HepG2 (cell line): ENCODE results near the gene PHF13. TPM values are rescaled to one million over a fixed set of nuclear protein-coding genes. Genes with fewer than 3 reads are reported as not detected.

Source experiments
- BCL3 ChIP-seq: sonication (generic); formaldehyde crosslinking; IDR thresholded peaks from 2 replicates; pipeline ENCODE4 v1.5.1; 2020; ENCODE audit warnings: mild to moderate bottlenecking, missing genetic modification reagents, moderate library complexity
- DMAP1 ChIP-seq: IDR thresholded peaks from 2 replicates; pipeline ENCODE4 v1.6.1; 2016
- EEA1 ChIP-seq: sonication (generic); formaldehyde crosslinking; IDR thresholded peaks from 2 replicates; pipeline ENCODE4 v1.5.1; 2020; ENCODE audit warnings: mild to moderate bottlenecking, missing genetic modification reagents, borderline replicate concordance
- GTF3A ChIP-seq: sonication (generic); formaldehyde crosslinking; conservative IDR thresholded peaks from 2 replicates; pipeline ENCODE4 v1.4.0; 2020; ENCODE audit warnings: mild to moderate bottlenecking, missing genetic modification reagents
- NFKB2 ChIP-seq: sonication (generic); formaldehyde crosslinking; IDR thresholded peaks from 2 replicates; pipeline ENCODE4 v1.4.0; 2020; ENCODE audit warnings: missing genetic modification reagents, borderline replicate concordance
- NR0B2 ChIP-seq: sonication (generic); formaldehyde crosslinking; IDR thresholded peaks from 2 replicates; pipeline ENCODE4 v1.4.0; 2020; ENCODE audit warnings: mild to moderate bottlenecking, missing genetic modification reagents
- PHF8 ChIP-seq: sonication (generic); formaldehyde crosslinking; IDR thresholded peaks from 2 replicates; pipeline ENCODE4 v1.5.0; 2020; ENCODE audit warnings: missing genetic modification reagents
- RARG ChIP-seq: sonication (generic); formaldehyde crosslinking; IDR thresholded peaks from 2 replicates; pipeline ENCODE4 v1.4.0; 2020; ENCODE audit warnings: low read depth, mild to moderate bottlenecking, missing genetic modification reagents
- SOX6 ChIP-seq, 2 experiments: fragments of 450-650 bp in 1 of 2; sonication (generic) in 1 of 2; formaldehyde crosslinking in 1 of 2; IDR thresholded peaks; 2 replicates each; pipeline versions ENCODE4 v1.4.0 to v1.6.1; 2017 to 2020; ENCODE audit warnings: antibody characterized with exemption in 1 of 2, mild to moderate bottlenecking in 1 of 2, missing genetic modification reagents in 1 of 2
- TFDP1 ChIP-seq: IDR thresholded peaks from 2 replicates; pipeline ENCODE4 v1.6.1; 2016; ENCODE audit warnings: missing compliant biosample characterization, missing genetic modification reagents, borderline replicate concordance
- THYN1 ChIP-seq: sonication (generic); formaldehyde crosslinking; IDR thresholded peaks from 2 replicates; pipeline ENCODE4 v1.8.1; 2023; ENCODE audit warnings: low read depth, mild to moderate bottlenecking, moderate library complexity, missing genetic modification reagents, borderline replicate concordance
- ZBTB3 ChIP-seq: sonication (generic); formaldehyde crosslinking; IDR thresholded peaks from 2 replicates; pipeline ENCODE4 v1.4.0; 2020; ENCODE audit warnings: low read depth, mild to moderate bottlenecking, moderate library complexity, missing genetic modification reagents, borderline replicate concordance
- ZFX ChIP-seq: sonication (generic); formaldehyde crosslinking; IDR thresholded peaks from 2 replicates; pipeline ENCODE4 v1.4.0; 2020; ENCODE audit warnings: mild to moderate bottlenecking, low read depth, missing genetic modification reagents, moderate library complexity
- ZNF143 ChIP-seq: sonication (generic); formaldehyde crosslinking; IDR thresholded peaks from 2 replicates; pipeline ENCODE4 v1.4.0; 2020; ENCODE audit warnings: missing genetic modification reagents
- ZNF20 ChIP-seq: sonication (generic); formaldehyde crosslinking; IDR thresholded peaks from 2 replicates; pipeline ENCODE4 v1.4.0; 2020; ENCODE audit warnings: mild to moderate bottlenecking, moderate library complexity, missing genetic modification reagents
- ZNF614 ChIP-seq: IDR thresholded peaks from 2 replicates; pipeline ENCODE4 v1.6.1; 2018; ENCODE audit warnings: missing biosample characterization, missing genetic modification reagents, inconsistent platforms, borderline replicate concordance
- ZNF7 ChIP-seq: IDR thresholded peaks from 2 replicates; pipeline ENCODE4 v1.6.1; 2016; ENCODE audit warnings: missing biosample characterization, missing genetic modification reagents
- ZNF770 ChIP-seq: sonication (generic); formaldehyde crosslinking; IDR thresholded peaks from 2 replicates; pipeline ENCODE4 v1.5.0; 2020; ENCODE audit warnings: mild to moderate bottlenecking, missing genetic modification reagents
- polyA plus RNA-seq, 8 experiments: library from polyadenylated mRNA; depleted of rRNA in 3 of 8; stranded (reverse) in 7 of 8; unstranded in 1 of 8; fragments of >200 nt; fragmentation: Illumina TruSeq in 4 of 8; extraction: Trizol in 4 of 8; gene quantifications; 2 replicates each; pipeline versions ENCODE4 v1.2.1 to v1.2.3, GENCODE V29; 2011 to 2016; ENCODE audit warnings: low read depth in 4 of 8, missing spikeins in 1 of 8, mixed read lengths in 1 of 8; ENCODE audit not compliant: insufficient read depth in 1 of 8
- total RNA-seq, 5 experiments: library from RNA; depleted of rRNA; stranded (reverse); fragments of >200 nt; fragmentation: Illumina TruSeq; extraction: Trizol; gene quantifications; 2 replicates each; pipeline ENCODE4 v1.2.3, GENCODE V29; 2016; ENCODE audit warnings: low read depth in 1 of 5
- TF ChIP-seq, protein P1 (sequence below): sonication (generic); formaldehyde crosslinking; IDR thresholded peaks from 2 replicates; pipeline ENCODE4 v1.5.0; 2020; ENCODE audit warnings: mild to moderate bottlenecking, missing genetic modification reagents, moderate library complexity
- TF ChIP-seq, protein P2 (sequence below): sonication (generic); formaldehyde crosslinking; IDR thresholded peaks from 2 replicates; pipeline ENCODE4 v1.8.1; 2023; ENCODE audit warnings: mild to moderate bottlenecking, moderate library complexity, missing genetic modification reagents

PHF13 gene
- total and polyA plus RNA-seq, 2 of the 13 experiments (the other 11 are each of a cell fraction or from before 2014, with no cell fraction given): 4.7 to 7.4 TPM

DNA sequence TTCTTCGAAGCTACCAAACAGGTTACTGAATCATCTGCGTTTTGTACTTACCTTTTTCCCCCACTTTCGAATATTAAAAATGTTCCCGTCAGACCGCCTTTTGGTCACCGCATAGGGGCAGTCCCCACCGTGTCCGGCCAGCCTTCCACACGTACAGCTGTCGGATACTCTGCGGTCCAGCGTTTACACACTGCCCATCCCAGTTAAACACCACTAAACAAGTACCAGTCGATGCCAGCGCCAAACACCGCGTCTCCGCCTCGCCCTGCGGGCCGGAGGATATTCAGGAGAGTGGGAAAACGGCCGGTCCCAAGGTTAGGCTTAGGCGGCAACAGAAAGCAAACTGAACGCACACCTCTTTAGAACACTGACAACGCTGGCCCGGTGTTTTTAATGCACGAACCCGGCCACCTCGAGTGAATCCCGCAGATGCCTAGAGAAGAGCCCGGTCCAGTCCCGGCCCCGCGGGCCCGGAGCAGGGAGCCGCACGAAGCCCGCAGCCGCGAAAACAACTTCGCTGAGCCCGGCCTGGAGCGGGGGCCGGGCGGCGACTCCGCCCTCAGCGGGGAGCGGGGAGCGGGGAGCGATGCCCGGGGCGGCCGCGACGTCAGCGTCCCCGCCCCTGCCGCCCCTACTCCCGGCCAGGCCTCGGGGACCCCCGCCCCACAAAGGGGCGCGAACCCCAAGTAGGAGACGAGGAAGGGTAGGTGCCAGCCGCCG is 730 bp upstream of the PHF13 start (continued):
- TF ChIP-seq ZNF20 (CRISPR knock-in tag) (no peak), THYN1 (no peak), GTF3A (CRISPR knock-in tag) (0 out of 2 replicates have a peak, but pooled peaks have one; percentile 32), EEA1 (CRISPR knock-in tag) (no peak), TFDP1 (CRISPR knock-in tag) (no peak), NFKB2 (0 out of 2 replicates have a peak, but pooled peaks have one; percentile 6), BCL3 (CRISPR knock-in tag) (no peak), ZNF614 (0 out of 2 replicates have a peak, but pooled peaks have one; percentile 12), NR0B2 (CRISPR knock-in tag) (0 out of 2 replicates have a peak, but pooled peaks have one; percentile 43), ZFX (CRISPR knock-in tag) (peak; percentile 68; the same call in 1 of the 2 replicates), ZNF143 (CRISPR knock-in tag) (0 out of 2 replicates have a peak, but pooled peaks have one; percentile 42), ZNF770 (CRISPR knock-in tag) (no peak), PHF8 (CRISPR knock-in tag) (peak; percentile 60), SOX6 (IDR thresholded peaks at IDR 0.05) (no peak), SOX6 (CRISPR knock-in tag; IDR thresholded peaks at IDR 0.05) (0 out of 2 replicates have a peak, but pooled peaks have one; percentile 30), RARG (CRISPR knock-in tag) (no peak), ZNF7 (CRISPR knock-in tag) (no peak), DMAP1 (peak; percentile 22), ZBTB3 (CRISPR knock-in tag) (no peak)
- TF ChIP-seq, protein P1, sequence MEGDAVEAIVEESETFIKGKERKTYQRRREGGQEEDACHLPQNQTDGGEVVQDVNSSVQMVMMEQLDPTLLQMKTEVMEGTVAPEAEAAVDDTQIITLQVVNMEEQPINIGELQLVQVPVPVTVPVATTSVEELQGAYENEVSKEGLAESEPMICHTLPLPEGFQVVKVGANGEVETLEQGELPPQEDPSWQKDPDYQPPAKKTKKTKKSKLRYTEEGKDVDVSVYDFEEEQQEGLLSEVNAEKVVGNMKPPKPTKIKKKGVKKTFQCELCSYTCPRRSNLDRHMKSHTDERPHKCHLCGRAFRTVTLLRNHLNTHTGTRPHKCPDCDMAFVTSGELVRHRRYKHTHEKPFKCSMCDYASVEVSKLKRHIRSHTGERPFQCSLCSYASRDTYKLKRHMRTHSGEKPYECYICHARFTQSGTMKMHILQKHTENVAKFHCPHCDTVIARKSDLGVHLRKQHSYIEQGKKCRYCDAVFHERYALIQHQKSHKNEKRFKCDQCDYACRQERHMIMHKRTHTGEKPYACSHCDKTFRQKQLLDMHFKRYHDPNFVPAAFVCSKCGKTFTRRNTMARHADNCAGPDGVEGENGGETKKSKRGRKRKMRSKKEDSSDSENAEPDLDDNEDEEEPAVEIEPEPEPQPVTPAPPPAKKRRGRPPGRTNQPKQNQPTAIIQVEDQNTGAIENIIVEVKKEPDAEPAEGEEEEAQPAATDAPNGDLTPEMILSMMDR (CRISPR knock-in tag): peak; percentile 14; the same call in 1 of the 2 replicates
- TF ChIP-seq, protein P2, sequence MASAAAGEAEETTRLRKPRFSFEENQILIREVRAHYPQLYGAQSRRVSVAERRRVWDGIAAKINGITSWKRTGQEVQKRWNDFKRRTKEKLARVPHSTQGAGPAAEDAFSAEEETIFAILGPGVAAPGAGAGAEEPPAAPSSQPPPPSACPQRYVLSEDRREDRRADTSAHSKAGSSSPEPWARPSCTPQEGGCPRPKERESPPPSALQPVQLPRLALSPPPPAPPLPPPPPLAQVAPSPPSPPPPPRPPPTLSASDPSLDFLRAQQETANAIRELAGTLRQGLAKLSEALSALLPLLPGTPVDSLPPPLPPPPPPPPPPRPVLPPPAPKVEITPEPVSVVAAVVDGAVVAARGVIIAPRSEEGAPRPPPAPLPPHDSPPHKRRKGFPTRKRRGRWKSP: 0 out of 2 replicates have a peak, but pooled peaks have one; percentile 38
